Iris pigment epithelial cell (primary cell): Measurements from ENCODE around the gene KCNIP3.
"Not testable (repeated sequence)": the region's sequence is repeated elsewhere in the genome, so short reads cannot be mapped to it uniquely, and the experiment has no call there.

Source experiments
- DNase-seq: peaks from one replicate; pipeline ENCODE4 v3.0.0-alpha.2; 2011; ENCODE audit warnings: low read depth

The KCNIP3 gene

GRCh38 chr2:95386031-95386430 lies 88.9 kb downstream of the KCNIP3 start:
- no peak for DNase-seq

- DNase-seq: no peak
Measured at GRCh38 chr2:95387358-95387757, 90.2 kb downstream of the KCNIP3 start.

- no peak for DNase-seq
Measured at GRCh38 chr2:95388091-95388692, 91.0 kb downstream of the KCNIP3 start.

- DNase-seq: no peak
Measured at GRCh38 chr2:95388856-95389244, 91.7 kb downstream of the KCNIP3 start.

DNA sequence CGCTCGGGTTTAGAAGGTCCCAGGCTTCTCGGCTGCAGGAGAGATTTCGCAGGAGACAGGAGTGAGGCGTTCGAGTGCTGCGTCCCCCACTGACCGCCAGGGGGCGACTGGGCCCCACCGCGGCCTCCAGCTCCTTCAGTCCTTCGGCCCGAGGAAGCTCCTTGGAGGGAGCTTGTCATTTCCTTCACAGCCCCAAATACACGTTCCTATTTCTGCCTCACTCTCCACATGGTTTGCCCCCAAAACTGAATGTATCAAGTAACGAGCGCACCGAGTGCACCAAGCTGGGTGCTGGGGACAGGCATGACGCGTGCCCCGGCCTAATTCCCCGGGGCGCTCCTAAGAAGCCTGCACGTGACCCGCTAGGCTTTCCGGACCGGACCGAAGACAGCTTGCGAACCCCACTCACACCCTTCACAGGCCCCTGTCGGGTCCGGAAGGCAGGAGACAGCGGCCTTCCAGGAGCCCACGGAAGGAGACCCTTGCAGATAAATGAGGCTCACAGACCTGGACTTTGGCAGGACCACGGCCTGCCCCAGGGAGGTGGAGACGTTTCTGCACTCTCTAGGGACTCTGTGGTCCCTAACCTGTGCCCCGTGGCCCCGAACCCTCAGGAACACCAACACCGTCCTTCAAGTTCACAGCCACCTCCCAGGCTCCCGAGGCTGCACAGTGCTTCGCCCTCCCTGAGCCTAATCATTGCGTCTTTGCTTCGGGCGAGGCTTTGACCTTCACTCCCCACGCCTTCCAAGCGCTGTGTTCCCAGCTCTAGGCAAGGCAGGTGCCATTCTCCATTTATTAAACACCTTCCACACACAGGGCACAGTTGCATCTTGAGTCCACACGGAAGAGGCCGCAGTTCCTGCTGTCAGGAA lies 92.3 kb downstream of the KCNIP3 start:
- peak; percentile 56 for DNase-seq

DNA sequence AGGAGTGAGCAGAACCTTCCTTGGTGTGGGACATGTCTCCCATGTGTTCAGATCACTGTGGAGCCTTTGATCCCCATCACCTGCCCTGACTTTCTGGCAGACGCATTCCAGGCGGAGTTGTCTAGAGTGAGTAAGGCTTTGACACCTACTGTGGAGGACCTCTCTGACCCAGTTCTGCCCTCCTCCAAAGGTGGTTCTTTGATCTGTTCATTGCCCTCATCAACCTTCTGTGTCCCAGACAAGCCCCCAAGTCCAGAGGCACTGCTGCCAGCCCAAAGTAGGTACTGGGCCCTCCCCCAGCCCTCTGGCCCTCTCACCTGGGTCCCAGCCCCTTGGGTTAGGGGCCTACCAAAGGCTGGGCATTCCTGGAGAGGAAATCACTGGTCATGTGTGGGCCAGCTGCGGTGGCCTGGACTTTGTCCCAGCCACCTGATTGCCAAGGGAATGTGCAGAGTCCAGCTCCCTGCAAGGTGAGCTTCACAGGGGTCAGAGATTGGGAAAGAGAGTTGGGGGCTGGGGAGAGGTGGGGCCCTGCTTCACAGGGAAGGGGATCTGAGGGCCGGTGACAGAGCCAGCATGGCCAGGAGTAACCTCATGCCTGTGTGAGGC lies 93.2 kb downstream of the KCNIP3 start:
- DNase-seq: no peak

GRCh38 chr2:95390881-95391321 lies 93.8 kb downstream of the KCNIP3 start:
- DNase-seq: no peak

- no peak for DNase-seq
Measured at GRCh38 chr2:95391641-95392310, 94.6 kb downstream of the KCNIP3 start.

DNA sequence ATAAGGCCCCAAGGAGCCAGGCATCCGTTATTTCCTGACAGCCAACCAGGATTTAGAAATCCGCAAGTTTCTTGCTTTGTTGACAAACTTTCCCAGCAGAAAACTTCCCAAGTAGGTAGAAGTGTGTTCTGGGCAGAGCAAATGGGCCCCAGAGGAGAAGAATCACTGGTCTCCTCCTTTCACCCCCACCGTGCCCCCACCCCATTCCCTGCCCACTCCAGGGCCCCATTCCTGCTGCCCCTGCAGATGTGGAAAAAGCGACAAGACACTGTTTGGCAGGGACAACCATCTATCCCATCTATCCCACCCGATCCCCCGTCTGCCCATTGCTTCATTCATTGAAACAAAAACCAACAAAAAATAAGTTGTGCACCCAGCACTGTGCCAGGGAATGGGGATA lies 95.2 kb downstream of the KCNIP3 start:
- no peak for DNase-seq

DNA sequence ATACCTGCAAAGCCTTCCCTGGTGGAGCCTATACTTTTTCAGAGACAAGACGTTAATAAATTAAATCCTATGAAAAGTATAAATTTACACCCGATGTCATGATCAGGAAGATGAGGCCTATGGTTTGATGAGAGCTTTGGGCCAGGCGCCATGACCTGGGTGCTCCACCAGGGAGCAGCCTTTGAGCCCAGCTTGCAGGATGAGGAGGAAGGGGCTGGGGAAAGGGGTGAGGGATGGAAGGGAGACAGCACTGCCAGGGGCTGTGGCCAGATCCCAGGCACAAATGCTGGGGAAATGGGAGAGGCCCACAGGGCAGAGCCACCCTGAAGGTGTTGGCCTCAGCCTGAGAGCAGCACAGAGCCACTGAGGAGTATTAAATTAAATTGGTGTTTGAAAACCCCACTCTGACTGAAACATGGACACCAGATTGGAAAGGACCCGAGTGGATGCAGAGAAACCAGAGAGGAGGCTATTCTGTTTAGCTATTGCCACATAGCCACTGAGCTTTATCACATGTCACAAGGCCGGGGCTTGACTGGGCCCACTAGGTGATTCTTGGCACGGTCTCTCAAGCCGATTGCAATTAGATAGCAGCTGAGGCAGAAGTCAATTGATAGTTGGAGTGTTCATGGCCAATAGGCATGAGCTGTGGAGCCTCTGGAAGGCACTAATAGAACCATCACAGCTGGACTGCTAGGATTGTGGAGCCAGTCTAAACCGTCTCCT lies 95.7 kb downstream of the KCNIP3 start:
- DNase-seq: no peak

GRCh38 chr2:95393901-95394300 lies 96.8 kb downstream of the KCNIP3 start:
- DNase-seq: no peak

DNA sequence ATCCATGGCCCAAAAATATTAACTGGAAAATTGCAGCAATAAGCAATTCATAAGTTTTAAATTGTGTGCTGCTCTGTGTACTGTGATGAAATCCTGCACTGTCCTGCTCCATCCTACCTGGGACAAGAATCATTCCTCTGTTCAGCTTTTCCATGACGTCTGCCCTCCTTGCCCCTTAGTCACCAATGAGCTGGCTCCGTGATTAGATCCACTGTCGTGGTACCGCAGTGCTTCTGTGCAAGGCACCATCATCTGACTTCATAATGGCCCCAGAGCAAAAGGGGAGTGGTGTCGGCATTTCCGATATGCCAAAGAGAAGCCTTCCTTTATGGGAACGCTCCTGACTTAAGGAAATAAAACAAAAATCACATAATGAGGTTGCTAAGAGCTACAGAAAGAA lies 101.9 kb downstream of the KCNIP3 start:
- no peak for DNase-seq

GRCh38 chr2:95401480-95401879 lies 104.3 kb downstream of the KCNIP3 start:
- no peak for DNase-seq

DNA sequence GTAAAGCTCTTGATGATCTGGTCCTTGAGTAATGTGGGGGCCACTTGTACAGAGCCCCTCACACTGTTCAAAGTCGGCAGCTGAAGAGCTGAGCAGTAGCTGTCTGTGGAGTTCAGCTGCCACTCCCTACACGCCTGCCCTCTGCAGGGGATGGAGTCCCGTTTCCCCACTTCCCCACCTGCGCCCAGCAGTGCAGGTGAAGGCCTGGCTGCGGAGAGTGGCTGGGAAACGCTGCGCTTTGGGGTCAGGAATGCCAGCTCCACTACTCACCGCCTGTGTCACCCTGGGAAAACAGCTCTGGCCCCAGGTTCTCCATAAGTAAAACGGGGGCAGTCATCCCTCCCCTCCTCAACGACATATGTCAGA lies 104.8 kb downstream of the KCNIP3 start:
- DNase-seq: not testable (repeated sequence)

- DNase-seq: peak; percentile 89
Measured at GRCh38 chr2:95402370-95403203, 105.4 kb downstream of the KCNIP3 start, which contains the start of gene FAHD2A. TSS of gene FAHD2A (plus strand) at chr2:95402708. CDS start at chr2:95405559, 2,851 bp downstream.

DNA sequence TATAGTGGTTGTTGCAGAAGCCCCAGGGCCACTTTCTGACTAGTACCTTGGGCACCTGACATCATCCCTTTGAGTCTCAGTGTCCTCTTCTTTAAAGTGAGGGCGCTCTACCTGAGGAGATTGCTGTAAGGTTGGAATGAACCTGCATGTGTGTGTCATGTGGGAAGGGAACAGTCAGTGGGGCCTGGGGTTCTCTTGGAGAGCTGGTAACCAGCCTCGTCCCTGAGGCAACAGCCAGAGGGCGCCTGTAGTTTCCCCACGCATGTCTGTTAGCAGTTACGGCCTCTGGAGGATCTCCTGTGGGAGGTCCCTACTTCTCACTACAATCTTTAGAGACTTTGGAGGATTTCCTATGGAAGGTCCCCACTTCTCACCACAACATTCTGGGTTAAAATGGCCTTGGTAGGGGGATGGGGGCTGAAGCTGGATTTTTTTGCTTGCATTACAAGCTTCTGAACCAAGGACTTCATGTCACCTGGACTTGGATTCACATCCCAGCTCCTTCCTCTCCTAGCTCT lies 106.1 kb downstream of the KCNIP3 start:
- DNase-seq: peak; percentile 45

- not testable (repeated sequence) for DNase-seq
Measured at GRCh38 chr2:95403824-95404223, 106.7 kb downstream of the KCNIP3 start.

DNA sequence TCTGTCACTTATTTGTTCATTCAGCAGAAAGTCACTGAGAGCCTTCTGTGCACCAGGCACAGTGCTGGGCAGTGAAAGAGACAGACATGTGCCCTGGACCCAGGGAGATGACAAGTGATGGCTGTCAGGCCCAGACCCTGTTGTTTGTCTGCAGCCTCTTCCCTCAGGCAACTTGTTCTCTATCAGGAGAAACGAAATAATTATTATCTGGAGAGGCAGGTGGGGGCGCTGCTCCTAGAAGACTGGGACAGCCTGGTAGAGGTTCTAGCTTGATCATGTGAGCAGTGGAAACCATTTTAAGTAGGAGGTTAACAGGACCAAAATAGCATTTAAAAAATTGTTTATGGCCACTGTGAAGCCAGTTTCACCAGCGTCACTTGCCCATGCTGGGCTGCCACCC lies 107.5 kb downstream of the KCNIP3 start:
- not testable (repeated sequence) for DNase-seq

DNA sequence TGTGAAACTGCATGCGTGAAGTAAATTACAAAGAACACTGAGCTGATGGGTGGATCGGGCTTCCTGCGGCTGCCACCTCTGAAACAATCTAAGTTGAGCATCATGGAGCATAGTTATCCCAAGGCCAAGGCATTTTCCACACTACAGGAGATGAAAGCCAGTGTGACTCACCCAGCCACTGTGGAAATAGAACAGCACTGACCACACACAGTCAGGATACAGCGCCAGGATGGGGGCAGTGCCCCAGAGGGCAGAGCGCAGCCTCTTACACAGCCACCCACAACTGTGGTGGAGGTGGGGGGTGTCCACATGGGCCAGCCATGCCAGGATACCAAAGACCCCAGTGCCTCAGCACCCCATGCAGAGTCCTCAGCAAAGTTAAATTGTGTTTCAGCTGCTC lies 114.1 kb downstream of the KCNIP3 start:
- DNase-seq: peak; percentile 39

DNA sequence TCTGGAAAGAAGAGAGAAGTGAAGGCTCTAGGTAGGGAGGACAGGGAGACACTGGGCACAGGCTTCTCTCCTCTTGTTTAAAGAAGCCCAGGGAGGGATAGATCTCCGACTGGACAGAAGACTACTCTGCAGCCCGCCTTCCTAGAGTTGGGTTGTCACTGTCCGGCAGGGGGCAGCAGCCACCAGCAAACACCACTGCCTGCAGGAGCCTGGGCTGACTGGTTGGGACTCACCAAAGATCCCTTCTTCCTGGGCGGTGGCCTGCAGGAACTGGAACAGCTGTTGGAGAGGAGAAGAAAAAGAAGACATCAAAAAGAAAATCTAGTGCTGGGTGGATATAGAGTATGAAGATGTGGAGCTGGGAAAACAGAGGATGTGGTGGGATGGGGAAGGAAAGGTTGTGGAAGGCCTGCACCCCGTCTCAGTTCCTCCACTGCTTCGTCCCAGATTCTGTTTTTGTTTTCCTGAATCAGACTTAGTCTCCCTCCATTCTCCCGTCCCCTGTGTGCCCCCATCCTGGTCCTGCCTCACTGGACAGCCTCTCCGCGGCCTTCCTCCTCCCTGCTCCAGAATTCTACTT lies 117.0 kb downstream of the KCNIP3 start:
- DNase-seq: peak; percentile 68
